AG04449 (cell line): ENCODE measurements around the gene PPM1M.

Experiments
- CTCF ChIA-PET: fragments of 350-600 bp; formaldehyde crosslinking; extraction: SDS; loops from one replicate; lab custom pipeline; 2021; ENCODE audit warnings: antibody characterized with exemption; lab: Yijun Ruan, JAX
- POLR2A ChIA-PET: fragments of 400-600, 350-600 bp; formaldehyde crosslinking; extraction: SDS; loops from one replicate; lab custom pipeline; 2020; ENCODE audit warnings: antibody characterized with exemption, inconsistent platforms; lab: Yijun Ruan, JAX
- DNase-seq: peaks from one replicate; pipeline ENCODE4 v3.0.0-alpha.2; 2010; ENCODE audit warnings: low read depth, low spot score
- H3K4me3 ChIP-seq: 2 replicates; pipeline ENCODE4 v1.5.1; 2011; ENCODE audit warnings: low read depth, mild to moderate bottlenecking, control low read depth, low read length
- CTCF ChIP-seq: IDR thresholded peaks from one replicate; pipeline ENCODE4 v1.5.1; 2011; ENCODE audit warnings: mild to moderate bottlenecking, moderate library complexity, low read length, control low read depth, inconsistent platforms; ENCODE audit not compliant: insufficient read depth; ENCODE audit errors: missing control alignments

PPM1M gene

DNA sequence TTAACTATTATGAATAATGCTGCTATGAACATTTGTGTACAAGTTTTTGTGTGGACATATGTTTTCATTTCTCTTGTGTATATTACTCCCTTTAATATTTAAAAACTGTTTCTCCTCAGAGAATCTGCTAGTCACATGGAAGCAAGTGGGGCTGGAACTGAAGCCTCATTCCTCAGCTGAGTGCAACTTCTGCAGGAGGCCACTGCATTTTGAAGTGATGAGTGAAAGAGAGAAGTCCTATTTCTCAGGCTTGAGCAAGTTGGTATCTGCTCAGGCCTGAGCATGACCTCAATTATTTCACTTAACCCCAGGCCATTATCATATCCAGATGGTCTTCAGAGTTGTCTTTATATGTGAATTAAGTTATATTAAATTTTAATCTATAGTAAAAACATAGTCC is 31.7 kb upstream of the PPM1M start:
- CTCF ChIA-PET = interaction anchor here (1.0 to 17.4 kb wide), 7 partner anchors 9 to 126 kb away, joined by 3 to 389 read pairs (median 9); partner anchors contain the start of genes TLR9 and TWF2
- no peak for TF ChIP-seq CTCF
- no peak for DNase-seq
- POLR2A ChIA-PET = no interaction called here
- H3K4me3 ChIP-seq = no peak overlapping the region

- TF ChIP-seq CTCF = no peak
- ChIA-PET CTCF (interaction anchor here (1.6 to 17.4 kb wide), 4 partner anchors 10 to 124 kb away, joined by 6 to 389 read pairs (median 172); partner anchors contain the start of genes TLR9 and TWF2), POLR2A (no interaction called here)
- no peak for DNase-seq
- no peak overlapping the region for H3K4me3 ChIP-seq
Observed at GRCh38 chr3:52215351-52215750, 30.2 kb upstream of the PPM1M start.

DNA sequence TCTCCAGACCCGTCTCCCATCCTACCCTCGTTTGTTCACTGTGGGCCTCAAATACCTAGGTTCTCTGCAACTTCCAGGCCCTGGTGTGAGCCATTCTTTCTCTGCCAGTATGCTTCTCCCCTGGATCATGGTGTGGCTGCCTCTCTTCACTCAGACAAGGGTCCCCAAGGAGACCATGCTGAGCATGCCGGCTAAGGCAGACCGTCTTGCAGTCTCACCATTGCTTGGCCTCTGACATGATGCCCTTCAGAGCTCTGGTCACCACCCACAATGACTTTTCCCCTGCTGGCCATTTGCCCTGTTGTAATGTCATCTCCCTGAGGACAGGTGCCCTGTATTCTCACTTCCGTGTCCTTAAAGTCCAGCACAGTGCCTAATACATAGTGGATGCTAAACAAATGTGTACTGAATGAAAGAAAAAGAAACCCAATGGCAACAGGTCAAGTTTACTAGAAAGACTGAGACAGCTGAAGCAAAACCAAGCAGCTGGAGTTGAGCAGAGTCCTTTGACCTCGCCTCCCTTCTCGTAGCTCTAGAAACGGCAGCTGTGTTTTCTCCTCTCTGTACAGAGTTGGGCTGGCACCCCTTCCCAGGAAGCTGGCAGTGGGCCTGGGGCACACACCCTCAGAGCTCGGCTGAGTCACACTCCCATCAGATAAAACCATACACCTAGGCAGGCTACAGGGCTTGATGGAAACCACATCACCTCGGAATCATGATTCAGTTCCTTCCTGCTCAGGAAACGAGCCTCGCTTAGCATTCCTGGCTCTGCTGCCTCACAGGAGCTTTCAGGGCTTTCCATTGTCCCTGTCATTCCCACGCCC is 28.8 kb upstream of the PPM1M start:
- CTCF ChIA-PET = interaction anchor here (0.6 to 17.4 kb wide), 9 partner anchors 9 to 275 kb away, joined by 3 to 389 read pairs (median 4); partner anchors contain the start of genes RRP9, TLR9 and TWF2
- POLR2A ChIA-PET = interaction anchor here (0.6 to 0.9 kb wide), 2 partner anchors 10 to 198 kb away, joined by 3 read pairs; no protein-coding TSS in a partner anchor
- H3K4me3 ChIP-seq = no peak overlapping the region
- no peak for DNase-seq
- no peak for TF ChIP-seq CTCF

GRCh38 chr3:52217409-52217805 is 28.2 kb upstream of the PPM1M start:
- ChIA-PET CTCF (interaction anchor here (1.0 to 17.4 kb wide), 7 partner anchors 8 to 211 kb away, joined by 3 to 389 read pairs (median 4); partner anchors contain the start of genes TLR9 and TWF2), POLR2A (interaction anchor here (1.8 kb wide), 1 partner anchor 20 kb away, joined by 4 read pairs; no protein-coding TSS in a partner anchor)
- TF ChIP-seq CTCF = no peak
- H3K4me3 ChIP-seq = no peak overlapping the region
- no peak for DNase-seq

DNA sequence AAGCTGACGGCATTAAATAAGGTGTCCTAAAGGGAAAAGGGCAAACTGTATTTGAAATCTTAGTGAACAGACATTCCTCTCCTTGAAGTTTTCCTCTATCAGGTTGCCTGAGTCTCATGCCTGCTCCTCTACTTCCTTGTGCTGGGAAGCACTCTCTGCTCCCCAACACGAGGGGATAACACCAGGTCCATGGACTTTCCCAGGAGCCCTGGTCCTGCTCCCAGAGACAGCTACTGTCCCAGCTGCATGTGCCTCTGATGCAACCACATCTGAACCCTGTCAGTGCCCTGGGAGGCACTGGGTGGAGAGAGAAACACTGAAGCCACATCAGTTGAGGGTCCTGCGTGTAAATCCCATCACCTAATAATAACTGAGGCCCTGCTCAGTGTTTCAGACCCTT is 27.5 kb upstream of the PPM1M start:
- DNase-seq = no peak
- no peak overlapping the region for H3K4me3 ChIP-seq
- TF ChIP-seq CTCF = no peak
- POLR2A ChIA-PET = interaction anchor here (1.8 kb wide), 1 partner anchor 19 kb away, joined by 4 read pairs; no protein-coding TSS in a partner anchor
- CTCF ChIA-PET = interaction anchor here (1.2 to 17.4 kb wide), 5 partner anchors 9 to 122 kb away, joined by 3 to 389 read pairs (median 219); partner anchors contain the start of gene TWF2

DNA sequence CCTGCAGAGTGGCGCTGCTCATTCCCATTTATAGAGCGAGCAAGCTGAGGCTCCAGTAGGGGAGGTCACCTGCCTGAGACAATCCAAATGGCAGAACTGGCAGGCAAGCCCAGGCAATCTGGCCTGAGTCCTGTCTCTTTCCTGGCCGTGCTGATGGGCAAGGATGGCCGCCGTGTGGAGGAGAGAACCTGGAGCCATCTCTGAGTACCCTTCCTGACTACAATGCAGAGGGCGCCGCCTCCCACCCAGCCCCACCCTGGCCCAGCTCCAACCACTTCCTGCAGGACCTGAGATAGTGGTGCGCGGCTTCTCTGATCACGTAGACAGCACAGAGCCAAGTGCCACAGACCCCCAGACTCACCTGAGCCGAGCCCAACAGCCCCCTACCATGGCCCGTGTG is 27.1 kb upstream of the PPM1M start:
- H3K4me3 ChIP-seq = no peak overlapping the region
- ChIA-PET CTCF (interaction anchor here (1.2 to 17.4 kb wide), 6 partner anchors 9 to 121 kb away, joined by 3 to 389 read pairs (median 129); partner anchors contain the start of genes TWF2 and WDR82), POLR2A (interaction anchor here (1.8 kb wide), 1 partner anchor 19 kb away, joined by 4 read pairs; no protein-coding TSS in a partner anchor)
- no peak for TF ChIP-seq CTCF
- no peak for DNase-seq
